ENCODE measurements around the gene STRA6.
A peak's percentile ranks its signal among the peaks of the same experiment; 100 is the strongest.

The STRA6 gene

GRCh38 chr15:74205582-74205947, 3.0 kb upstream of the STRA6 start:
- H3K9ac ChIP-seq (ENCODE audit: insufficient read length, low read depth), result peak overlapping the region; percentile 29
- DNase-seq (ENCODE audit: low read depth, low spot score), result no peak

GRCh38 chr15:74203914-74204431, 1.4 kb upstream of the STRA6 start:
- H3K4me1 ChIP-seq (ENCODE audit: insufficient read depth, insufficient read length), result peaks cover 51% of the 10 kb centered on the region

More at GRCh38 chr15:74205582-74205947, 3.0 kb upstream of the STRA6 start:
- H3K9me3 ChIP-seq (ENCODE audit: insufficient read depth, low read length), result 0 out of 2 replicates have a peak, but pooled peaks cover 1% of the 10 kb centered on the region
- peaks cover 30% of the 10 kb centered on the region for H3K27me3 ChIP-seq (ENCODE audit: insufficient read depth, insufficient read length)
- TF ChIP-seq SUZ12 (IDR thresholded peaks at IDR 0.05; ENCODE audit: extremely low read depth, insufficient read depth, insufficient read length), result no peak
- TF ChIP-seq ZNF274 (IDR thresholded peaks at IDR 0.05; ENCODE audit: low read depth, low read length), result no peak
- no peak for TF ChIP-seq YY1 (IDR thresholded peaks at IDR 0.05; ENCODE audit: insufficient read depth, insufficient read length)
- H3K4me3 ChIP-seq (ENCODE audit: insufficient read length, low read depth), result no peak overlapping the region
- peaks cover 49% of the 10 kb centered on the region for H3K4me1 ChIP-seq (ENCODE audit: insufficient read depth, insufficient read length)
- peaks cover 4% of the 10 kb centered on the region for H3K36me3 ChIP-seq (ENCODE audit: insufficient read depth, insufficient read length, low read length)

DNA sequence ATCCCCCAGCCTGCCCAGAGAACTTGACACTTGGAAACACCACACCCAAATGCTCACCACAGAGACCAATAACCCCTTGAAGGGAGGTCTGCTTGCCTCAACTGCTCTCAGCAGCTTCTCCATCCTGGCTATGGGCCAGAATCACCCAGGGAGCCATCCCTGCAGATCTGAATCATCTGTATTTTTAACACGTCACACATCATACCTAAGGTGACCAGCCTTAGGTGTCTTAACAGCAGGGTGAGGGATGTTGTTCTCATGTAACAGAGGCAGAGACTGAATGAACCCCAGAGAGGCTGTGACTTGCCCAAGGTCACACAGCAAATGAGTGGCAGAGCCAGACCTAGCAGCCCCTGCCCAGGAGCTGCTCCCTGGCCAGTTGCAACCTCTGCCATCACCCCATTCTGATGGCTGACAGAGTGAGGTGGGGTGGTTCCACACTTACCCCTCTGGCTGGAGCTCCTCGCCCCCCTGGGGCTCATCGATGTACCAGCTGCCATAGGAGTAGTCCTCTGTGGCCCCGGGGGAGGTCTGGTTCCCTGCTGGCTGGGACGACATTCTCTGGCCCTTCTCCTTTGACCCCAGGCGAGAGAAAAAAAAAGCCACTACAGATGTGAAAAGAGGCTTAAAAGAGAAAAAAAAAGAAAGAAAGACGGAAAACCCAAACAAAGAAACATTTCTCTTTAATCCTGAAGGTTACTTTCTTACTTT, 722 bp downstream of the STRA6 start:
- peak overlapping the region; percentile 95 for H3K9ac ChIP-seq (ENCODE audit: insufficient read length, low read depth)

More at GRCh38 chr15:74203914-74204431, 1.4 kb upstream of the STRA6 start:
- H3K9ac ChIP-seq (ENCODE audit: insufficient read length, low read depth), result peak overlapping the region; percentile 95
- H3K9me3 ChIP-seq (ENCODE audit: insufficient read depth, low read length), result no peaks in the 10 kb centered on the region
- DNase-seq (ENCODE audit: low read depth, low spot score), result peak; percentile 83
- H3K36me3 ChIP-seq (ENCODE audit: insufficient read depth, insufficient read length, low read length), result peaks cover 4% of the 10 kb centered on the region
- no peak for TF ChIP-seq YY1 (IDR thresholded peaks at IDR 0.05; ENCODE audit: insufficient read depth, insufficient read length)
- H3K27me3 ChIP-seq (ENCODE audit: insufficient read depth, insufficient read length), result peaks cover 32% of the 10 kb centered on the region
- H3K4me3 ChIP-seq (ENCODE audit: insufficient read length, low read depth), result peak overlapping the region; percentile 68

DNA sequence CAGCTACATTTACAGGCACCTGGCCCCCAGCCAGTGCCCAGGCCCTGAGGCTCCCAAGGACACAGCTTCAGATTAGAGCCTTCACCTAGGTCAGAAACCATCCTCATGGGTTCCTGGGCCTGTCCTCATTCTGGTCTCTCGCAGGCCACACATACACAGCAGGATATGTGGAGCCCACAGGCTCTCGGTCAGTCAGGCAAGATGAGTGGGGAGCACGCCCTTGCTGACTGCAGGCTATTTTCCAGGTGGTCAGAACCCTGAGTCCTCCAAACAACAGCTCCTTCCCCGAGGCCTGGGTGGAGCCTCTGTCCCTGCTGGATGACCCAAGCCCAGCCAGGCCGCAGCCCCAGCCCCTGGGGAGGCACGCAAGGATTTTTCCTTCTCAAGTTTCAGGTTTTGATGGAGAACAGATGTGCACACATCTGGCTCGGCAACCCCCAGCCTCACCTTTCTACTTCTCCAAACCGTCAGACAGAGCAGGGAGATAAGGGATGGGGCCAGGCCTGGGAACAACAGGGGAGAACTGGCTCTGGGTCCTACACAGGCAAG, 1.6 kb downstream of the STRA6 start:
- Histone ChIP-seq H3K9ac (ENCODE audit: insufficient read length, low read depth) (peak overlapping the region; percentile 61), H3K4me3 (ENCODE audit: insufficient read length, low read depth) (no peak overlapping the region), H3K27me3 (ENCODE audit: insufficient read depth, insufficient read length) (peaks cover 14% of the 10 kb centered on the region), H3K4me1 (ENCODE audit: insufficient read depth, insufficient read length) (peaks cover 41% of the 10 kb centered on the region), H3K36me3 (ENCODE audit: insufficient read depth, insufficient read length, low read length) (no peaks in the 10 kb centered on the region), H3K9me3 (ENCODE audit: insufficient read depth, low read length) (no peaks in the 10 kb centered on the region)
- DNase-seq (ENCODE audit: low read depth, low spot score), result no peak
- TF ChIP-seq YY1 (IDR thresholded peaks at IDR 0.05; ENCODE audit: insufficient read depth, insufficient read length), result no peak
- TF ChIP-seq ZNF274 (IDR thresholded peaks at IDR 0.05; ENCODE audit: low read depth, low read length), result no peak
- TF ChIP-seq SUZ12 (IDR thresholded peaks at IDR 0.05; ENCODE audit: extremely low read depth, insufficient read depth, insufficient read length), result no peak

More for the DNA sequence above, 722 bp downstream of the STRA6 start:
- no peak for DNase-seq (ENCODE audit: low read depth, low spot score)
- no peaks in the 10 kb centered on the region for H3K9me3 ChIP-seq (ENCODE audit: insufficient read depth, low read length)
- H3K4me1 ChIP-seq (ENCODE audit: insufficient read depth, insufficient read length), result peaks cover 41% of the 10 kb centered on the region
- peak overlapping the region; percentile 68 for H3K4me3 ChIP-seq (ENCODE audit: insufficient read length, low read depth)
- TF ChIP-seq ZNF274 (IDR thresholded peaks at IDR 0.05; ENCODE audit: low read depth, low read length) (no peak), SUZ12 (IDR thresholded peaks at IDR 0.05; ENCODE audit: extremely low read depth, insufficient read depth, insufficient read length) (no peak), YY1 (IDR thresholded peaks at IDR 0.05; ENCODE audit: insufficient read depth, insufficient read length) (no peak)
- H3K36me3 ChIP-seq (ENCODE audit: insufficient read depth, insufficient read length, low read length), result no peaks in the 10 kb centered on the region
- H3K27me3 ChIP-seq (ENCODE audit: insufficient read depth, insufficient read length), result peaks cover 22% of the 10 kb centered on the region

DNA sequence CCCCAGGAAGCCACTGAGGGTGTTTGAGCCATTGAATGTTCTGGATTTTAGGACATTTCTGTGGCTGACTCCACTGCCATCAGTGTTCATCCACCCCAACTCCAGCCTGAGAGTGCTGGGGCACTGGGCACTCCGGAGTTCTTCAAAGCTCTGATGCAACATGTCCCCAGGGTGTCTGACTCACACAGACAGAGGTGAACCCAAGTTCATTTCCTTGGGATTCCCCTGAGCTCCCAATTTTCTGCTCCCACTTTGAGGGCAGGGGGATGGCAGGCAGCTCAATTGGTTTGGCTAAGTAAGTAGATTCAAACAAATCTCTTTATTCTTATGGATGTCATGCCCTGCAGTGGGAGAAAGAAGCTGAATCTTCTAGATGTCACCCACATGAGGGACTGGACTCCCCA, 2.2 kb downstream of the STRA6 start:
- Histone ChIP-seq H3K9me3 (ENCODE audit: insufficient read depth, low read length) (no peaks in the 10 kb centered on the region), H3K4me1 (ENCODE audit: insufficient read depth, insufficient read length) (peaks cover 37% of the 10 kb centered on the region), H3K4me3 (ENCODE audit: insufficient read length, low read depth) (no peak overlapping the region), H3K27me3 (ENCODE audit: insufficient read depth, insufficient read length) (peaks cover 10% of the 10 kb centered on the region), H3K9ac (ENCODE audit: insufficient read length, low read depth) (peak overlapping the region; percentile 61), H3K36me3 (ENCODE audit: insufficient read depth, insufficient read length, low read length) (no peaks in the 10 kb centered on the region)
- no peak for DNase-seq (ENCODE audit: low read depth, low spot score)
- TF ChIP-seq SUZ12 (IDR thresholded peaks at IDR 0.05; ENCODE audit: extremely low read depth, insufficient read depth, insufficient read length) (no peak), YY1 (IDR thresholded peaks at IDR 0.05; ENCODE audit: insufficient read depth, insufficient read length) (no peak), ZNF274 (IDR thresholded peaks at IDR 0.05; ENCODE audit: low read depth, low read length) (no peak)

- Histone ChIP-seq H3K27me3 (ENCODE audit: insufficient read depth, insufficient read length) (peaks cover 4% of the 10 kb centered on the region), H3K9ac (ENCODE audit: insufficient read length, low read depth) (peak overlapping the region; percentile 14), H3K36me3 (ENCODE audit: insufficient read depth, insufficient read length, low read length) (peaks cover 5% of the 10 kb centered on the region), H3K9me3 (ENCODE audit: insufficient read depth, low read length) (no peaks in the 10 kb centered on the region), H3K4me3 (ENCODE audit: insufficient read length, low read depth) (no peak overlapping the region), H3K4me1 (ENCODE audit: insufficient read depth, insufficient read length) (peaks cover 32% of the 10 kb centered on the region)
- TF ChIP-seq YY1 (IDR thresholded peaks at IDR 0.05; ENCODE audit: insufficient read depth, insufficient read length), result no peak
- TF ChIP-seq SUZ12 (IDR thresholded peaks at IDR 0.05; ENCODE audit: extremely low read depth, insufficient read depth, insufficient read length), result no peak
- no peak for TF ChIP-seq ZNF274 (IDR thresholded peaks at IDR 0.05; ENCODE audit: low read depth, low read length)
- DNase-seq (ENCODE audit: low read depth, low spot score), result no peak
These were observed 3.3 kb downstream of the STRA6 start for GRCh38 chr15:74199297-74199652.

GRCh38 chr15:74197176-74197965, 5.2 kb downstream of the STRA6 start:
- H3K36me3 ChIP-seq (ENCODE audit: insufficient read depth, insufficient read length, low read length), result peaks cover 5% of the 10 kb centered on the region

More at GRCh38 chr15:74197176-74197965, 5.2 kb downstream of the STRA6 start:
- no peak overlapping the region for H3K4me3 ChIP-seq (ENCODE audit: insufficient read length, low read depth)
- no peak for TF ChIP-seq YY1 (IDR thresholded peaks at IDR 0.05; ENCODE audit: insufficient read depth, insufficient read length)
- TF ChIP-seq SUZ12 (IDR thresholded peaks at IDR 0.05; ENCODE audit: extremely low read depth, insufficient read depth, insufficient read length), result no peak
- no peak for TF ChIP-seq ZNF274 (IDR thresholded peaks at IDR 0.05; ENCODE audit: low read depth, low read length)
- H3K9me3 ChIP-seq (ENCODE audit: insufficient read depth, low read length), result no peaks in the 10 kb centered on the region
- H3K4me1 ChIP-seq (ENCODE audit: insufficient read depth, insufficient read length), result peaks cover 31% of the 10 kb centered on the region
- H3K9ac ChIP-seq (ENCODE audit: insufficient read length, low read depth), result no peak overlapping the region
- DNase-seq (ENCODE audit: low read depth, low spot score), result no peak
- H3K27me3 ChIP-seq (ENCODE audit: insufficient read depth, insufficient read length), result peaks cover 4% of the 10 kb centered on the region

All from NT2/D1 (cell line).